Smooth muscle cell (in vitro differentiated cells): ENCODE measurements around the gene KLC1. TPM values are rescaled to one million over a fixed set of nuclear protein-coding genes. Genes with fewer than 3 reads are reported as not detected.

Source experiments
- DNase-seq: peaks from one replicate; lab custom pipeline; 2025; ENCODE audit not compliant: unreplicated experiment; lab: John Stamatoyannopoulos, UW
- H2AFZ ChIP-seq: fragments of 200-600 bp; sonication (generic); 2 replicates; pipeline ENCODE4 v1.6.0; 2016; ENCODE audit warnings: antibody characterized with exemption, low read depth, mild to moderate bottlenecking
- H3F3A ChIP-seq: fragments of 200-600 bp; sonication (generic); 2 replicates; pipeline ENCODE4 v1.6.0; 2017; ENCODE audit warnings: antibody characterized with exemption, low read depth
- H3K27ac ChIP-seq: fragments of 200-600 bp; sonication (generic); 2 replicates; pipeline ENCODE4 v1.5.1; 2016; ENCODE audit warnings: low read depth, mild to moderate bottlenecking
- H3K27me3 ChIP-seq: fragments of 200-600 bp; sonication (generic); 2 replicates; pipeline ENCODE4 v1.6.1; 2016; ENCODE audit warnings: low read depth, mild to moderate bottlenecking
- H3K36me3 ChIP-seq: fragments of 200-600 bp; sonication (generic); 2 replicates; pipeline ENCODE4 v1.5.1; 2016; ENCODE audit warnings: low read depth
- H3K4me1 ChIP-seq: fragments of 200-600 bp; sonication (generic); 2 replicates; pipeline ENCODE4 v1.5.1; 2016; ENCODE audit warnings: low read depth
- H3K4me2 ChIP-seq: fragments of 200-600 bp; sonication (generic); 2 replicates; pipeline ENCODE4 v1.6.0; 2016; ENCODE audit warnings: mild to moderate bottlenecking
- H3K4me3 ChIP-seq: fragments of 200-600 bp; sonication (generic); 2 replicates; pipeline ENCODE4 v1.5.1; 2016; ENCODE audit warnings: mild to moderate bottlenecking
- H3K79me2 ChIP-seq: fragments of 200-600 bp; sonication (generic); 2 replicates; pipeline ENCODE4 v1.6.0; 2016; ENCODE audit warnings: low read depth, mild to moderate bottlenecking
- H3K9ac ChIP-seq: fragments of 200-600 bp; sonication (generic); 2 replicates; pipeline ENCODE4 v1.6.0; 2016; ENCODE audit warnings: low read depth
- H3K9me3 ChIP-seq: fragments of 200-600 bp; sonication (generic); replicated peaks from 2 replicates; pipeline ENCODE4 v1.5.1; 2016; ENCODE audit warnings: low read depth
- H4K20me1 ChIP-seq: fragments of 200-600 bp; sonication (generic); 2 replicates; pipeline ENCODE4 v1.6.0; 2016; ENCODE audit warnings: low read depth
- WGBS: methylation state at CpG from one replicate; pipeline ENCODE4 v1.1.7; 2016; ENCODE audit warnings: low lambda C conversion rate; 5-methylcytosine and 5-hydroxymethylcytosine counted together
- polyA plus RNA-seq: library from polyadenylated mRNA; unstranded; fragments of >200 nt; fragmentation: Nextera tagmentation; extraction: Ambion mirVana; gene quantifications from 2 replicates; pipeline ENCODE4 v1.2.1, GENCODE V29; 2016
- total RNA-seq: library from RNA; depleted of rRNA; stranded (reverse); fragments of >200 nt; gene quantifications from 2 replicates; pipeline ENCODE4 v1.2.3, GENCODE V29; 2014
- TF ChIP-seq, protein P1 (sequence below): fragments of 200-600 bp; sonication (generic); IDR thresholded peaks from 2 replicates; pipeline ENCODE4 v1.5.1; 2017; ENCODE audit warnings: borderline replicate concordance, mild to moderate bottlenecking, antibody characterized with exemption; ENCODE audit not compliant: insufficient read depth, poor library complexity, severe bottlenecking

KLC1 gene
- total and polyA plus RNA-seq, 2 experiments from 2014 or later: 167 to 224 TPM

DNA sequence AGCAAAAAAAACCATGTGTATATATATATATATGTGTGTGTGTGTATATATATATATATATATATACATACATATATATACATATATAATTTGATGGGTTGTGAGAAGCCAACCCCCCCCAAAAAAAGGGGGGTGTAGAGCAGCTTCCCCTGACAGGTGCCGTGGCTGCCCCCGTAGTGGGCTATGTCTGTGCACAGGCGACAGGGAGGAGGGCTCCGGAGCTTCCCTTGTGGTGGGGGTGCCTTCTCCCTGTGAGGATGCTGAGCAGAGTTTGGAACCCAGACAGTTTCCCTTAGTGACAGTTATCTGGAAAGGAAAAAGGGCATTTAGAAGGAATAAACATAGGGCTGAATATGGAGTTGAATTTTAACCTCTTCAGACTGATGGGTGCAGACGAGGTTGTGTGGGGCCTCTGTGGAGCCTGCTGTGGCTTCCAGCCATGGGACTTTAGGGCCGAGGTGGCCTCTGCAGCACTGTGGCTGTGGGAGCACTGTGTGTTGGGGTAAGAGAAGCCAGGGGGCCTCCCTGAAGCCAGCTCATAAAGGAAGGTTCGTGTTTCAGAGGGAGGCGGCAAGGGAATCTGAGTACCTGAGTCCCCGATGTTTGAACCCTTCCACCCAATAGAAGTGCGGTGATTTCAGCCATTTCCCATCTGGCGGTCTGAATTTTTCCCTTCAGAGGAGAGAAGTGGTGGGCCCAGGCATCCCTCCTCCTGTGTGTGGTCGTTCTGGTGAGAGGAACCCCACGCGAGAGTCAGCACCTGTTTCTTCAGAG lies 66.5 kb downstream of the KLC1 start:
- DNase-seq: no peak
- Histone ChIP-seq H3K36me3 (no peaks in the 10 kb centered on the region), H3F3A (peaks cover 9% of the 10 kb centered on the region), H3K4me3 (no peak overlapping the region), H3K79me2 (peaks cover 22% of the 10 kb centered on the region), H3K4me1 (no peaks in the 10 kb centered on the region), H3K4me2 (no peak overlapping the region), H2AFZ (no peak overlapping the region), H3K9ac (no peak overlapping the region), H4K20me1 (peaks cover 88% of the 10 kb centered on the region), H3K9me3 (no peaks in the 10 kb centered on the region), H3K27ac (peak overlapping the region; percentile 19), H3K27me3 (no peaks in the 10 kb centered on the region)
- 77% methylated on average over 14 of the region's 14 CpGs for WGBS
- TF ChIP-seq, protein P1, sequence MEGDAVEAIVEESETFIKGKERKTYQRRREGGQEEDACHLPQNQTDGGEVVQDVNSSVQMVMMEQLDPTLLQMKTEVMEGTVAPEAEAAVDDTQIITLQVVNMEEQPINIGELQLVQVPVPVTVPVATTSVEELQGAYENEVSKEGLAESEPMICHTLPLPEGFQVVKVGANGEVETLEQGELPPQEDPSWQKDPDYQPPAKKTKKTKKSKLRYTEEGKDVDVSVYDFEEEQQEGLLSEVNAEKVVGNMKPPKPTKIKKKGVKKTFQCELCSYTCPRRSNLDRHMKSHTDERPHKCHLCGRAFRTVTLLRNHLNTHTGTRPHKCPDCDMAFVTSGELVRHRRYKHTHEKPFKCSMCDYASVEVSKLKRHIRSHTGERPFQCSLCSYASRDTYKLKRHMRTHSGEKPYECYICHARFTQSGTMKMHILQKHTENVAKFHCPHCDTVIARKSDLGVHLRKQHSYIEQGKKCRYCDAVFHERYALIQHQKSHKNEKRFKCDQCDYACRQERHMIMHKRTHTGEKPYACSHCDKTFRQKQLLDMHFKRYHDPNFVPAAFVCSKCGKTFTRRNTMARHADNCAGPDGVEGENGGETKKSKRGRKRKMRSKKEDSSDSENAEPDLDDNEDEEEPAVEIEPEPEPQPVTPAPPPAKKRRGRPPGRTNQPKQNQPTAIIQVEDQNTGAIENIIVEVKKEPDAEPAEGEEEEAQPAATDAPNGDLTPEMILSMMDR: no peak

DNA sequence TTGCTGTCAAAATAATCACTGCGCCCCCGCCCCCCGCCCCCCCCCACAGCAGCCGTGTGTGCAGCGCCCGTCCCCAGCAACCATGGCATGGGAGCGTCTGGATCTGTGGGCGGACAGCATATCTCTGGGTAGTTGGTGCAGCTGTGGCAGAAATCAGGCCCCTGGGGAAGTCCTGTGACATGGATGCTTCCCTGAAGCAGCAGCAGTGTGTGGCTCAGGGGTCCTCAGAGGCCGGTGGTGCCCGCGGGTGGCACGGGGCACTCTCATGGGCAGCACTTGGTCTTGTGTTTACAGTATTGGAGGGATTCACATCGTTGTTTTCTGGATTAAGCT lies 67.0 kb downstream of the KLC1 start:
- no peaks in the 10 kb centered on the region for H3K27me3 ChIP-seq
- H3K4me3 ChIP-seq: no peak overlapping the region
- 80% methylated on average over 11 of the region's 13 CpGs for WGBS
- no peaks in the 10 kb centered on the region for H3K36me3 ChIP-seq
- no peak overlapping the region for H3K9ac ChIP-seq
- H3K27ac ChIP-seq: peak overlapping the region; percentile 19
- H3K4me1 ChIP-seq: no peaks in the 10 kb centered on the region
- peaks cover 9% of the 10 kb centered on the region for H3F3A ChIP-seq
- TF ChIP-seq, protein P1: no peak
- peaks cover 21% of the 10 kb centered on the region for H3K79me2 ChIP-seq
- no peak overlapping the region for H2AFZ ChIP-seq
- no peak for DNase-seq
- H3K9me3 ChIP-seq: no peaks in the 10 kb centered on the region
- no peak overlapping the region for H3K4me2 ChIP-seq
- peaks cover 88% of the 10 kb centered on the region for H4K20me1 ChIP-seq

DNA sequence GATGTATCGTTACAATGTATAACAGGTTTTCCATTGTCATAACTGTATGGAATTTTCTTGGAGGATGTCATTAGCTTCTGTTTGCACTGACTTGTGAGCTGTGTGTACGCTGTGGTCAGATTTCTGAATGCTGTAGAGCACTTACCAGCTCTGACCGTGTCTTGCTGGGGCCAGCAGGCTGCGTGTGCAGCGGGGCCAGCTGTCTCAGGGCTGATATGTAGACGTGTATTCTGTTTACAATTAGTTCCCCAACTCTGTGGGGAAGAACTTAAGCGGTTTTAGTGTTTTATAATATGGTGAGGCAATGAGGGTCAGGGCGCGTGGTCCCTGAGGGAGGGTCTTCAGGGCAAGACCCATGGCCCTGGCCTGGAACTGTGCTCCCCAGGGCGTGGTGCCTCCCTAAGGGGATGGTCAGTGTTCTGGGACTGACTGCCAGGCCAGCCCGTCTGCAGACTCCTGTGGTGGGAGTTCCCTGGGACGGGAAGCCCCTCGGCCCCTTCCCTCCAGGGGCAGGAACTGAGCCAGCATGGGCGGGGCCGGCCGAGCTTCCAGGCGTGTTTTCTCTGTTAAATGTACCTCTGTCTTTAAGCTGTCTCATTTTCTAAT lies 67.6 kb downstream of the KLC1 start:
- H3K9ac ChIP-seq: no peak overlapping the region
- H3K4me3 ChIP-seq: no peak overlapping the region
- 54% methylated on average over 15 of the region's 17 CpGs for WGBS
- H3K79me2 ChIP-seq: peaks cover 20% of the 10 kb centered on the region
- peak overlapping the region; percentile 19 for H3K27ac ChIP-seq
- no peaks in the 10 kb centered on the region for H3K9me3 ChIP-seq
- TF ChIP-seq, protein P1: no peak
- H3F3A ChIP-seq: peaks cover 9% of the 10 kb centered on the region
- no peak overlapping the region for H2AFZ ChIP-seq
- DNase-seq: no peak
- H4K20me1 ChIP-seq: peaks cover 88% of the 10 kb centered on the region
- H3K4me1 ChIP-seq: no peaks in the 10 kb centered on the region
- H3K36me3 ChIP-seq: no peaks in the 10 kb centered on the region
- H3K4me2 ChIP-seq: no peak overlapping the region
- no peaks in the 10 kb centered on the region for H3K27me3 ChIP-seq

DNA sequence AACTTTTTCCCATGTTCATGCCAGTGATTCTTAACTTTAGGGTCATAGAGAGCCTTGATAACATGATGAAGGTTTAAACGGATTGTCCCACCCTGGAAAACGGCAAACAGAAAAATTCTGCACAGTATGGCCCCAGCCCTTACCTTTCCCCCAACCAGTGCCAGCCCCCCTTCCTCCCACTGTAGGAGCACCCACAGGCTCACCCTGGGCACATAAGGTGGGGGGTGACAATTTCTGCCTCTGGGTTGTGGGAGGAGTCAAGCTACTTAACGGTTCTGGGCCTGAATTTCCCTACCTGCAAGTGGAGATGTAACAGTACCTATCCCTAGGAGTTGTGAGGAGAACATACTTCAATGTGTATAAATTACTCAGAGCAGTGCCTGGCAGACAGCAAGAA lies 68.2 kb downstream of the KLC1 start:
- no peak for DNase-seq
- H3K4me2 ChIP-seq: no peak overlapping the region
- TF ChIP-seq, protein P1: no peak
- 79% methylated on average over 3 of the region's 3 CpGs for WGBS
- H3K4me1 ChIP-seq: no peaks in the 10 kb centered on the region
- no peaks in the 10 kb centered on the region for H3K9me3 ChIP-seq
- H3K79me2 ChIP-seq: peaks cover 13% of the 10 kb centered on the region
- no peak overlapping the region for H2AFZ ChIP-seq
- peaks cover 88% of the 10 kb centered on the region for H4K20me1 ChIP-seq
- H3K27me3 ChIP-seq: no peaks in the 10 kb centered on the region
- H3K36me3 ChIP-seq: no peaks in the 10 kb centered on the region
- H3K4me3 ChIP-seq: no peak overlapping the region
- peaks cover 9% of the 10 kb centered on the region for H3F3A ChIP-seq
- H3K27ac ChIP-seq: peak overlapping the region; percentile 19
- no peak overlapping the region for H3K9ac ChIP-seq
